IPS-18c (cell line): Measurements from ENCODE around the gene PSMD1.
"Not testable (repeated sequence)": the region's sequence is repeated elsewhere in the genome, so short reads cannot be mapped to it uniquely, and the experiment has no call there.

Source experiments
- H3K4me3 ChIP-seq: 2 replicates; pipeline ENCODE4 v1.7.0; 2013; ENCODE audit warnings: low read depth, mild to moderate bottlenecking, low read length, moderate library complexity; ENCODE audit not compliant: insufficient read depth
- H3K9me3 ChIP-seq: one replicate; pipeline ENCODE4 v1.6.1; 2013; ENCODE audit warnings: mild to moderate bottlenecking, low read length, moderate library complexity; ENCODE audit not compliant: control insufficient read depth, insufficient read depth

Gene PSMD1

DNA sequence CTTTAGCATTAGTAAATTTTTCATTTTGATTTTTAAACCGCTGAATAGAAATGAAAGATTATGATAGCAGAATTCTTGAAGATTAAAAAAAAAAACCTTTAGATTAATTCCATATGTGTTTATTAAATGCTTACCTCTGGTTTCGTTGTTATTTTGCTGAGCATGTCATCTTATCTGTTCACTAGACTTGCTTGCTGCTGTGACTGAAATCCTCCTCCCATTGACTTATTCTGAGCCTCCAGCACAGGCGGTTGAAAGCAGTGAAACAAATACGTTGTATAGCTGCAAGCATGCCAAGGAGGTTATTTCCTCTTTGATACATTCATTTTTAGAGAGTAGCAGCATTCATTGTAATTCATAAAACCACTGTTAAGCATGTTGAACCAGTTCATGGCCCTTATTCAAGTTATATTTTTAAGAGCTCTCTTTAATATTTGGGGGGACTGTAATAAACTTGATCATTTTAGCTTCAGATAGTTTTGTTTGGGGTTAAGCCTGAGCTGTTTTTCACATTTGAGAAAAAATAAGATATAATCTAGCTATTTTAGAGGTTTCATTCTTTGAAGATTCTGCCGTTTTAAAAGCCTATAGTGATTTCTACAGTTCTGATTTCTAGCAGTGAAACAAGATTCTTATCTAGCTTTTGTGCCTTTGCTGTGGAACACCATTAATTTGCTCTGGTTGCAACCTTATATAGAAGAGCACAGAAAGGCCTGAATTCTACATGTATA, 68.3 kb downstream of the PSMD1 start, which contains the start of gene HTR2B:
Gene HTR2B (minus strand): TSS at position 205 of the 731 bp plus-strand sequence. CDS start 1,278 bp downstream, outside the sequence.
- Histone ChIP-seq H3K4me3 (no peak within 1 kb of the TSS), H3K9me3 (no peaks in the 10 kb centered on the region)

DNA sequence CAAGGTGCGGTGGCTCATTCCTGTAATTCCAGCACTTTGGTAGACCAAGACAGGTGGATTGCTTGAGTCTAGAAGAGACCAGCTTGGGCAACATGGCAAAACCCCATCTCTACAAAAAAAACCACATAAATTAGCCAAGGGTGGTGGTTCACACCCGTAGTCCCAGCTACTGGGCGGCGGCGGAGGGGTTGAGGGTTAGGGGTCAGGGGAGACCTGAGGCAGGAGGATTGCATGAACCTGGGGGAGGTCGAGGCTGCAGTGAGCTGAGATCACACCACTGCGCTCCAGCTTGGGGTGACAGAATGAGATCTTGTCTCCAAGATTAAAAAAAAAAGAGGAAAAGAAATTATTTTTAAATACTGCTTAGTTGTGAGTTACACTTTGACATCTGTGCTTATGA, 69.5 kb downstream of the PSMD1 start:
- no peaks in the 10 kb centered on the region for H3K9me3 ChIP-seq

DNA sequence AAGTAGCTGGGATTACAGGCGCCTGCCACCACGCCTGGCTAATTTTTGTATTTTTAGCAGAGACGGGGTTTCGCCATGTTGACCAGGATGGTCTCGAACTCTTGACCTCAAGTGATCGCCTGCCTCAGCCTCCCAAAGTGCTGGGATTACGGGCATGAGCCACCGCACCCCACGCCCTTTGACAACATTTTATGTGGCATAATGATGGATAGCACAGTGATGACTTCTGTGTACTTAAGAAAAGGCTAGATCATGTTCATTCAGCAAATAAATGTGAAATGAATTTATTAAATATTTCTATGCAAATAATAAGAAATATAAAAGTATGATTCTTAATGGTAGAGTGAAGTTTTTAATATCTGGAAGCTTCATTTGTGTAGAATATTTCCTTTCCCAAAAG, 70.8 kb downstream of the PSMD1 start:
- Histone ChIP-seq H3K9me3 (no peaks in the 10 kb centered on the region), H3K4me3 (no peak overlapping the region)

More for the DNA sequence above, 69.5 kb downstream of the PSMD1 start:
- H3K4me3 ChIP-seq, result no peak overlapping the region

DNA sequence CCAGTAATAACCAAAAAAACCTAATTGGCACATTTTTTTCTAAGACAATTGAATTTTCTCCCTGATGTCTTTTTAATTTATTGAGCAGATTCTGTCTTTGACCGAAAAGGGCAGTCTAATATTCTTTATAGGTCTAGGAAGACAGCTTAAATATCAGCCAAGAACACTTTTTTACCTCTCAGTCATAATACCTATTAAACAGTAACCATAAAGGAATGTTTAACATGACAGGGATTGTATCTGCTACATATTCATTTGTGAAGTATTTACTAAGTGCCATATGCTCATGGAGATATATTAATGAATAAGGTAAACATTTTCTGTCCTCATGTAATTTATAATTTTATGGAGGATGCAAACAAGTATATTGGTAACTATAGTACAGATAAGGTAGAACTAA, 71.3 kb downstream of the PSMD1 start:
- H3K4me3 ChIP-seq, result no peak overlapping the region

DNA sequence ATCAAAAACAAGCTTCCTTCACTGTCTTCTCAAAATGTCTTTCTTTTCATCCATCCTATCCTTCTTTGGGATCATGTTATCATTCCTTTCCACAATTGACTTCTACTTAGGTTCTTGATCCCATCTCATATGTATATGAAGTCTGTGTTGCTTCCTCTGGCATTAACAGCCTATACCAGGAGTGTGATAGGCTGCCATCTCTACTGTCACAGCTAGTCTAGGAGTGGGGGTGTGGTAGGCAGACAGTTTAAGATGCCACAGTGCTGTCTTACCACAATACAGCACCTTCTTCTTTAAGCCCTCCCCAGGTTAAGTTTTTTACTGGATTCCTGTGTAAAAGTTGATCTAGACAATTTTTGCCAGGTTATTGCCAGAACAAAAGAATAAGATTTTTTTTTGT, 71.9 kb downstream of the PSMD1 start:
- no peaks in the 10 kb centered on the region for H3K9me3 ChIP-seq
- H3K4me3 ChIP-seq, result no peak overlapping the region

More for the DNA sequence above, 71.3 kb downstream of the PSMD1 start:
- H3K9me3 ChIP-seq, result no peaks in the 10 kb centered on the region

DNA sequence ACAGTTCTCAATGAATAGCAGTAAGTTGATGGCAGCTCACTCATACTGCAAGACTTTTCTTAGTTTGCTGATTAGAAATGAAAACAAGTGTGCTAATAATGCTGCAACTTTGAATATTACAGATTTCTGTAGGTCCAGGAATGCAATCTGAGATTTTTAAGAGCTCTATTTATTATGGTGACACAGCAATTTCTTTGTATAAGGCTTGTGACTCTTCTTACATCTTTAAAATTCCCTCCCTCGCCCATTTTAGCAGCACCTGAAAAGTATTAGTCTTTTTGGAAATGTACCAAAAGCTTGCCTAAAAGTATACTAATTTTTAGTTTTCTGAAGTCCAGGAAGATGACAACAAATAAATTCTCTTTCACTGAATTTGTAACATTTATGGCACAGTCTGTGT, 72.5 kb downstream of the PSMD1 start:
- H3K9me3 ChIP-seq, result no peaks in the 10 kb centered on the region
- no peak overlapping the region for H3K4me3 ChIP-seq

DNA sequence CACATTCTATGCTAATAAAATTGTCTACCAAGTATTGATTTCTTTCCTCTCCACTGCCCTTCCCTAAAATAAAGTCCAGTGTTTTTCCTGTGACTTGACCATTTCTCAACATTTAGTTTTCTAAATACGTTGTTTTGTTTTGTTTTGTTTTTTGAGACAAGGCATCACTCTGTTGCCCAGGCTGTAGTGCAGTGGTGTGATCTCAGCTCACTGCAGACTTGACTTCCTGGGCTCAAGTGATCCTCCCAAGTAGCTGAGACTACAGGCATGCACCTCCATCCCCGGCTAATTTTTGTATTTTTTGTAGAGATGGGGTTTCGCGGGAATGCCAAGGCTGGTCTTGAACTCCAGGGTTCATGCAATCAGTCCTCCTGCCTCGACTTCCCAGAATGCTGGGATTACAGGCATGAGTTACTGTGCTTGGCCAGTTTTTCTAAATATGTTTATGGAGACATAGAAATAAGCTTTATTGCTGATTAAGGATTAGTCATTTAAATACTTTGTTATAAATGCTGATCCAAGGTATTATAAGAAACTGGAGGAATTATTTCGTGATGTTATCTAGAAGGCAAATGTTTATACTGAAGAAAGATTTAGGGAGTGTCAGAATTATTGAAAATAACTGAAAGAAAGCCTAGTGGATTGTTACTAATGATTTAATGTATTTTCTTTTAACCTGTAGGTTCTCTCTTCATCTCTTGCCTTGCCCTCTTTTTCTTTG, 73.8 kb downstream of the PSMD1 start:
- no peak overlapping the region for H3K4me3 ChIP-seq
- no peaks in the 10 kb centered on the region for H3K9me3 ChIP-seq

DNA sequence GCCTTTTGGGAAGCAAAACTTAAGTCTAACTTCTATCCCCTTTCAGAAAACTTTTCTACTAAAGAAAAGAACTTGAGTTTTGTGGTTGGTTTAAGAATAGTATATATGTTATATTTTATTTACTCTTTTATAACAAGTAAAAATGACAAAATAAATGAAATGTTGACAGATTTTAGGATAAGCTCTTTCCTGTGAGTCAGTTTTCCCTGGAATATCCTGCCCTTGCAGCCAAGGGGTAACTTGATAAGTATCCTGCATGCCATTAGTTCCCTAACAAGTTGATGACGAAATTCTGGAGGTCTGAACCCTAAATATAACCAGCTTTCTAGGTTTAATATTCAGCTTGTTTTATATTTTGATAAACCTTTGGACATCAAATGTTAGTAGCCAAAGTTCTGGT, 75.5 kb downstream of the PSMD1 start:
- no peak overlapping the region for H3K4me3 ChIP-seq

DNA sequence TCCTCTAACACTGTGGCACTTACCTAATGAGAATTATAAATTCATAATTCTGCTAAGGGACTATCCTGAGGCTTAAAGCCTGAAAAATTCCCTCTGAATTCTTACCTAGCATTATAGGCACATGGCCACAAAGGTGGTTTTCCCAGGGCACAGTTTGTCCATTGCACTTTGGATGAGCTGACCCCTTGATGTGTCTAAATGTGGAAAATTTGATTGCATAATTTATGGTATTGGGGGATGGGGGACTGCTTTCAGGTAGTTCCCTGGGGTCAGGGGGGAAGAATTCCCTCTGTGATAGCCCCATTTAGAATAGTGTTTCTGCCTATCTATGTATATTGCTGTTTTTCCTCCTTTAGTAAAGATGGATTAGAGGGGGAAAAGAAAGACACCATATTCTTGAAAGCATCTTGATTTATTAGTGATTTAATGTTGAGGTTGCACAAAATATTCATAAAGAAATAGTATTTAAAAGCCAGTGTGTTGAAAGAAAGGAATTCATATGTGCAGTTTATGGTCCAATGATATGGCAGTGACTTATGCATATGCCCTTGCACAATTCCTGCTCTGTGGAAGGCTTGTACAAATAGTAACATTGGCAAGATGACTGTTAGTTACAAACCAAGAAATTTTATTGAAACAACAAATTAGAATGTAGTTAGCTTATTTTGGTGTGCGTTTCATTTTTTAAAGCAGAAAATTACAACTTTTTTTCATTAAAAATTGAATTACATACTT, 76.9 kb downstream of the PSMD1 start:
- Histone ChIP-seq H3K9me3 (no peaks in the 10 kb centered on the region), H3K4me3 (no peak overlapping the region)

More for the DNA sequence above, 75.5 kb downstream of the PSMD1 start:
- H3K9me3 ChIP-seq, result no peaks in the 10 kb centered on the region

DNA sequence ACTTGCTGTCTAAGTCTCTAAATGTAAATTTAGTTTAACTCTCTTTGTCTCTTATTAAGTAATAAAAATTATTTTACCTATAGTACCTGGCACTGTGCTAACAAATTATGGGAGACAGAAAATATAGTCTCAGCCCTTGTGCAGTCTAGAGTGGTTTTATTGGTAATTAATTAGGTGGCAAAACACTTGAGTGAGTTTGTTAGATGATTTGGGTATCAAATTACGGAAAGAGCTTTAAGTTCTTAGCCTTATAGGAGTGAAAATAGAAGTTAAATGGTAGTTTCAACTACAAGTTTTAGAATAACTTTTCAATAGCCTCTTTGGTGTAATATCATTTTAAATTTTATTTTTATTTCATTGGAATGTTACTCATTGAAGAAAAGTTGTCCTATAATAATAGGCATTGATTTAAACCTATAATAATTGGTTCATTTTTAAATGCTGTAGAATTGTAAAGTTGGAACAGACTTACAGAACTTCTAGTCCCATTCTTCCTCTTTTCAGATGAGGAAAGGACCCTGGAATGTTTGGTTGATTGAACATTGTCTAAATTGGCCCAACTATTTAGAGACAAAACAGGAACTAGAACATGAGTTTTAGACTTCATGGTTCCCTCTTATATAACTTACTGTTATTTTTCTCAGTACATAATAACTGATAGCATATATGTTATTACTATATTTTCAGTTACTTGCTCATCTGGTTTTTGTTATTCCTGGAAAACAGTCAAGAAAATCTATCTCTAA, 78.4 kb downstream of the PSMD1 start:
- Histone ChIP-seq H3K4me3 (no peak overlapping the region), H3K9me3 (no peaks in the 10 kb centered on the region)

DNA sequence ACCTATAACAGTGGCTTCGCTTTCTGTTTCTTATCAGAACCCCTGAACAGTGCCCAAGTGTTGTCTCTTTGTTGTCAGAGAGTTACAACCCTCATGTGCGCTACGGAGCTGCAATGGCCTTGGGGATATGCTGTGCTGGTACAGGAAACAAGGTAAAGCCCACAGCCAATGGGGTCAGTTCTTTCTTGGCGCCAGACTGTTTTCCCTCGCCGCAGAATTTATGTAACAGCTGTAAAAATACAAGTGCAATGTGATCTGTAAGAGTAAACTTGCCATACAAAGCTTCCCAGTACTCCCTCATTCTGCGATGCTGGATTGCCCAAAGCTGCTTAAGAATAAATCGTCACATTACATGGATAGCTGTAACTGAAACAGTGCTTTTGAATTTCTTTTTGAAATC, 82.0 kb downstream of the PSMD1 start:
- no peaks in the 10 kb centered on the region for H3K9me3 ChIP-seq
- H3K4me3 ChIP-seq, result no peak overlapping the region

DNA sequence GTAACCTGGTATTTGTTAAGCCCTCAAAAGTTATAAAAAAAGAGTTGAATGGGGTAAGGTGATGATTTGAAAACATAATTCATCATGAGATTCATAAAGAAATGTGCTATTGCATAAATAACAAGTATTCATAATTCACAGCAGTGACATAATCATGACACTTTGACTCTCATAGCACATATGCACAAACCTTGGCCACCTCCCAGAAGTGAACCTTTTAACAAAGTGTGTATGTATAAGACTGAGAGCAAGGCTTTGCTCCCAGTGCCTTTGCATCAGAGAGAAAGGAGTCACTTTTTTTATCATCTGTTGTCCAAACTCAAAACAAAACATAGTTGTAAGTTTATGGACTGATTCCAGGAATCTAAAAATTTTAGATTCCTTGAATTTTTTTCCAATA, 83.1 kb downstream of the PSMD1 start:
- Histone ChIP-seq H3K4me3 (no peak overlapping the region), H3K9me3 (no peaks in the 10 kb centered on the region)

DNA sequence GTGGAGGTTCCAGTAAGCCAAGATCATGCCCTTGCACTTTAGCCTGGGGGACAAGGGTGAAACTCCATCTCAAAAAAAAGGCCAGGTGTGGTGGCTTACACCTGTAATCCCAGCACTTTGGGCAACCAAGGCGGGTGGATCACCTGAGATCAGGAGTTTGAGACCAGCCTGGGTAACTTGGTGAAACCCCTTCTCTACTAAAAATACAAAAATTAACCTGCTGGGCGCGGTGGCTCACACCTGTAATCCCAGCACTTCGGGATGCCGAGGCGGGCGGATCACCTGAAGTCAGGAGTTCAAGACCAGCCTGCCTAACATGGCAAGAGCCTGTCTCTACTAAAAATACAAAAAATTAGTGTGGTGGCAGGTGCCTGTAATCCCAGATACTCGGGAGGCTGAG, 84.1 kb downstream of the PSMD1 start:
- H3K9me3 ChIP-seq, H3K4me3 ChIP-seq: not testable (repeated sequence)

DNA sequence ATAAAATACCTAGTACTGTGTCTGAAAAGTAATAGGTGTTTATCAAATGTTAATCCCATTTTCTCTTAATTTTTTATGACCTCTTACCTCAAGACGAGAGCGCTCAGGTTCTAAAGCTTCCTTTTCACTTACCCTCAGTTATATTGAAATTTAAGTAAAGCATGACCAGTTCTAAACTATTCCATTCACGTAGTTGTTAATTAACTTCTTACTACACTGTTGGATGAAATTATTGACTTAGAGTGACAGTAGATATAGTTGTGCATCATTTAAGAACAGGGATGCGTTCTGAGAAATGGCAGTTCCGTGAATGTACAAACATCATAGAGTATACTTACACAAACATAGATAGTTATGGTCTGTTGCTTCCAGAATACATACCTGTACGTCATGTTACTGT, 88.2 kb downstream of the PSMD1 start:
- no peaks in the 10 kb centered on the region for H3K9me3 ChIP-seq

DNA sequence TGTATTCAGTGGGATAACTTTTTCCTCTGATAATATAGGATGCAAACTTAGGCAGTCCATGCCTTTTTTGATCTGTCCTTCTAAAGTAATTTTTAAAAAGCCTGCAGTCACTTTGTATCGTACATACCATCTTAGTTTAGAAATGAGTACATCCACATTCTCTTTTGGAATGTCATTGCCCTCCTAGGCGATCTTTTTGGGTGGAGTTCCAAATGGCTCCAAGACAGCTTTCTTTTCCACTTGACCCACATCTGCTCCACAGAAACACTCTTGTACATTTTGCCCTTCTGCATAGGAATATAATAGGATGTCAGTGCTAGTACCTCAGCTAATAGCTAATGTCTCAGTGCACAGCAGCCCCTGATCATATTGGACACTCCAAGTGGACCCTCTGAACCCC, 90.0 kb downstream of the PSMD1 start:
- H3K9me3 ChIP-seq, result no peaks in the 10 kb centered on the region
- H3K4me3 ChIP-seq, result no peak overlapping the region

More for the DNA sequence above, 88.2 kb downstream of the PSMD1 start:
- H3K4me3 ChIP-seq, result no peak overlapping the region

DNA sequence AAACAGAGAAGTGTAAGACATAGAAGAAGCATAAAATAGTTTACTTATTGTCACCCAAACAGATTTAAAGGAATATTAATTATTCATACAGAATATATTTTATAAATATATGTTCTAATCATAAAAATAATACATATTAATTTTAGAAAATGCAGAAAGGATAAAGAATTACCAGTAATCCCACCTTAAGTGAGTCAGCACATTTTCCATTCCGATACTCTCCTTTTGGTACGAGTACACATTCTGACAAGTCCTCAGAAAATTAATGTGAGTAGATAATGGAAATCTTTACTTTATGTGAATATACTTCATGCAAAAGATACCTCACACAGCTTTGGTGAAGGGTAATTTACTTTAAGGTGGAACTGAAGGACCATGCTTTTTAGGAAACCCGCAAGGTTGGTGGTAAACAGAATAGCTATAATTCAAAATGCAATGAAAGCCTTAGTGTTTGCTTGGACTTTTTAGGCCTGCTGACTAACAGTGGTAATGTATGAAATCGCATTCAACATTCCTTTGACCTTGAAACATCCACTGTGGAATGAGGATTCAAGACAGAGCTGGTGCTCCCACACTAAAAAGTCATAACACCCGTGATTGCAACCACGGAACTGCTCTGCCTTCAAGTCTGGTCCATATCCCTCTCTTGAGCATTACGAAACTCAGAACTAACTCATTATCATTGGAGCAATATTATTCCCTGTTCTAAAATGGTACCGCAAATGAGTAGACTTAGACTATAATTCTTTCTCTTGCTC, 96.3 kb downstream of the PSMD1 start:
- no peaks in the 10 kb centered on the region for H3K9me3 ChIP-seq
- no peak overlapping the region for H3K4me3 ChIP-seq

DNA sequence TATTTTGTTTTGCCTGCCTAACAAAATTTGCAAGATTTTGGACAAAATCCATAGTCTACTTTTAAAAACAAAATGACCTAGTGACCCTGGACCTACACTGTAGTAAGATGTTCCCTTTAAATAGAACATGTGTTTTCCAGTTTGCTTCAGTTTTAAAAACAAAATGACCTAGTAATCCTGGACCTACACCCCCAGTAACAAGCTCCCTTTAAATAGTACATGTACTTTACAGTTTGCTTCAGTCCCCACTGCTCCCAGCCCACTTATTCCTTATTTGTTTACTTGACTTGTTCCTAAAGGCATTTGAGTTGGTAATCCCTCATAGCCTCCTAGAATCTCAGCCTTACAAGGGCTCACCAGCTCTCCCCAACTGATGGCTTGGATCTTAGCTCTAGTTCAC, 102.6 kb downstream of the PSMD1 start:
- H3K4me3 ChIP-seq, result no peak overlapping the region
- H3K9me3 ChIP-seq, result no peaks in the 10 kb centered on the region
